Measurements from ENCODE around the gene KRTAP1-1. TPM values are rescaled to one million over a fixed set of nuclear protein-coding genes. Genes with fewer than 3 reads are reported as not detected.

KRTAP1-1 gene
- total and polyA plus RNA-seq, 3 donors from 2014 or later: not detected

DNA sequence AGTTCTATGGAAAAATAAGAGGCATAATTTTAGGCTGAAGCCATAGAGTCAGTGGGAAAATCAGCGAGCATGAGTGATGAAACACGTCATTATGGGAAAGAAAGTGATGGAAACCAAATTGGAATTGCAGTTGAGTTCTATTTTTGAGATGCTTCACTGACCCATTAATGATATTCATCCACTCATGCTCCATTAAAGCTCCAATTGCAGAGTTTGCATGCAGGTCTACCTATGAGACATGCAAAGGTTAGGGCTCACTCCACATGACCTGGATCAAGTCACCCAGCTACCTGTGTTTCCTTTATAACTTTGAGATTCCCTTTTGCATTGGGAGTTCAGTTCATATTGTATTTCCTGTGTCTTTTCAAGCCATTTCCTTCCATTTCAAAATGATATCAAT lies 32.4 kb upstream of the KRTAP1-1 start:
- Histone ChIP-seq H3K36me3 (ENCODE audit: low read depth, missing control alignments) (no peaks in the 10 kb centered on the region), H3K4me1 (no peaks in the 10 kb centered on the region), H3K27ac (no peak overlapping the region), H3K27me3 (no peaks in the 10 kb centered on the region), H3K9me3 (no peaks in the 10 kb centered on the region), H3K4me3 (no peak overlapping the region)
- WGBS, 2 donors: 93 to 94% methylated on average over 2 of the region's 2 CpGs
- TF ChIP-seq, protein P1, sequence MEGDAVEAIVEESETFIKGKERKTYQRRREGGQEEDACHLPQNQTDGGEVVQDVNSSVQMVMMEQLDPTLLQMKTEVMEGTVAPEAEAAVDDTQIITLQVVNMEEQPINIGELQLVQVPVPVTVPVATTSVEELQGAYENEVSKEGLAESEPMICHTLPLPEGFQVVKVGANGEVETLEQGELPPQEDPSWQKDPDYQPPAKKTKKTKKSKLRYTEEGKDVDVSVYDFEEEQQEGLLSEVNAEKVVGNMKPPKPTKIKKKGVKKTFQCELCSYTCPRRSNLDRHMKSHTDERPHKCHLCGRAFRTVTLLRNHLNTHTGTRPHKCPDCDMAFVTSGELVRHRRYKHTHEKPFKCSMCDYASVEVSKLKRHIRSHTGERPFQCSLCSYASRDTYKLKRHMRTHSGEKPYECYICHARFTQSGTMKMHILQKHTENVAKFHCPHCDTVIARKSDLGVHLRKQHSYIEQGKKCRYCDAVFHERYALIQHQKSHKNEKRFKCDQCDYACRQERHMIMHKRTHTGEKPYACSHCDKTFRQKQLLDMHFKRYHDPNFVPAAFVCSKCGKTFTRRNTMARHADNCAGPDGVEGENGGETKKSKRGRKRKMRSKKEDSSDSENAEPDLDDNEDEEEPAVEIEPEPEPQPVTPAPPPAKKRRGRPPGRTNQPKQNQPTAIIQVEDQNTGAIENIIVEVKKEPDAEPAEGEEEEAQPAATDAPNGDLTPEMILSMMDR (IDR thresholded peaks at IDR 0.05): no peak
- TF ChIP-seq POLR2A (IDR thresholded peaks at IDR 0.05): no peak
- no peak for DNase-seq
- intact Hi-C loops (cut with DNase I; ENCODE audit: low total_unique reads): no loop called here

GRCh38 chr17:41071606-41072360 lies 30.5 kb upstream of the KRTAP1-1 start:
- TF ChIP-seq POLR2A (IDR thresholded peaks at IDR 0.05): no peak
- TF ChIP-seq, protein P1 (IDR thresholded peaks at IDR 0.05): no peak

DNA sequence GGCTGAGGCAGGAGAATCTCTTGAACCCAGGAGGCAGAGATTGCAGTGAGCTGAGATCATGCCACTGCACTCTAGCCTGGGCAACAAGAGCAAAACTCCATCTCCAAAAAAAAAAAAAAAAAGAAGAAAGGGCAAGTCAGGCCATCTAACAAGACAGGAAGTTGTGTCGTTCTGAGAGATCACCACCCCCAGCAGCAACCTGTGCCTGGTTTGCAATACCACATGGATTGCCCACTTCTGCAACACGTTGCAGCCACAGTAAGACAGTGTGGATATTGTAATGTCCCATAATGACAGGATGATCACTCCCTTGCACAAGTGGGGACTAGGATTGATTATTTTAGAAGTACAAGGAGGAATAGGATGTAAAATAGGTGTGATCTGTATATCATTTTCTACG lies 27.8 kb upstream of the KRTAP1-1 start:
- TF ChIP-seq, protein P1 (IDR thresholded peaks at IDR 0.05): no peak
- TF ChIP-seq POLR2A (IDR thresholded peaks at IDR 0.05): no peak
- H3K4me3 ChIP-seq: no peak overlapping the region
- H3K27me3 ChIP-seq: no peaks in the 10 kb centered on the region
- H3K27ac ChIP-seq: no peak overlapping the region
- WGBS, 2 donors: 69 to 90% methylated on average over 3 of the region's 3 CpGs
- H3K4me1 ChIP-seq: no peaks in the 10 kb centered on the region
- DNase-seq: no peak
- no peaks in the 10 kb centered on the region for H3K36me3 ChIP-seq (ENCODE audit: low read depth, missing control alignments)
- intact Hi-C loops (cut with DNase I; ENCODE audit: low total_unique reads): no loop called here
- H3K9me3 ChIP-seq: no peaks in the 10 kb centered on the region

More at GRCh38 chr17:41071606-41072360, 30.5 kb upstream of the KRTAP1-1 start:
- no peaks in the 10 kb centered on the region for H3K4me1 ChIP-seq
- no peaks in the 10 kb centered on the region for H3K27me3 ChIP-seq
- 76 to 98% methylated on average over 5 of the region's 5 CpGs for WGBS, 2 donors
- H3K27ac ChIP-seq: no peak overlapping the region
- intact Hi-C loops (cut with DNase I; ENCODE audit: low total_unique reads): no loop called here
- no peak overlapping the region for H3K4me3 ChIP-seq
- no peak for DNase-seq
- H3K36me3 ChIP-seq (ENCODE audit: low read depth, missing control alignments): no peaks in the 10 kb centered on the region
- H3K9me3 ChIP-seq: no peaks in the 10 kb centered on the region

GRCh38 chr17:41067281-41067680 lies 26.0 kb upstream of the KRTAP1-1 start:
- Histone ChIP-seq H3K27me3 (no peaks in the 10 kb centered on the region), H3K4me1 (no peaks in the 10 kb centered on the region), H3K9me3 (no peaks in the 10 kb centered on the region), H3K4me3 (no peak overlapping the region), H3K27ac (no peak overlapping the region), H3K36me3 (ENCODE audit: low read depth, missing control alignments) (no peaks in the 10 kb centered on the region)
- no peak for DNase-seq
- no peak for TF ChIP-seq POLR2A (IDR thresholded peaks at IDR 0.05)
- TF ChIP-seq, protein P1 (IDR thresholded peaks at IDR 0.05): no peak
- intact Hi-C loops (cut with DNase I; ENCODE audit: low total_unique reads): no loop called here

All from testis (tissue), 3 donors.